Measurements from ENCODE around the gene SYTL2. TPM values are rescaled to one million over a fixed set of nuclear protein-coding genes. Genes with fewer than 3 reads are reported as not detected.

SYTL2 gene
- total and polyA plus RNA-seq, 8 donors = 2.5 to 12.2 (median 4.0) TPM

DNA sequence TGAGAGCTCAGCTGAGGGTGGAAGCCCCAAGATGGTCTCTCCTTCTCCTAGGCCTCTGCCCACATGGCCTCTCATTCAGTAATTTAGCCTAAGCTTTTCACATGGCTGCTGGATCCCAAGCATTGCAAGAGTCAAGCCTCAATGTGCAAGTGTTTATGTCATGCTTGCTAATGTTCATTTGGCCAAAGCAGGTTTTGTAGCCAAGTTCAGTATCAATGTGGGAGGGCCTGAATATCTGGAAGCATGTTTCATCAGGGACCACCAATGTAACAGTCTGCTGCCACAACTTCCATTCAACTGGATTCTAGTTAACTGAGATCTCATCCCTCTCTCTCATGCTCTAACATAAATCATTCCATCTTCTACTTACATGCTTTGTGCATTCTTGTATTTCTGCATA lies 8.5 kb upstream of the SYTL2 start:
- Histone ChIP-seq H3K27me3 (no peaks in the 10 kb centered on the region), H3K4me1 (peaks cover 0 to 8% (median 6%) of the 10 kb centered on the region in 3 donors), H3K9me3 (no peaks in the 10 kb centered on the region), H3K4me3 (no peak overlapping the region), H3K27ac (no peak overlapping the region), H3K36me3 (no peaks in the 10 kb centered on the region)
- intact Hi-C loops (cut with DNase I) = no loop called here
- no peak for FAIRE-seq
- TF ChIP-seq, protein P1, sequence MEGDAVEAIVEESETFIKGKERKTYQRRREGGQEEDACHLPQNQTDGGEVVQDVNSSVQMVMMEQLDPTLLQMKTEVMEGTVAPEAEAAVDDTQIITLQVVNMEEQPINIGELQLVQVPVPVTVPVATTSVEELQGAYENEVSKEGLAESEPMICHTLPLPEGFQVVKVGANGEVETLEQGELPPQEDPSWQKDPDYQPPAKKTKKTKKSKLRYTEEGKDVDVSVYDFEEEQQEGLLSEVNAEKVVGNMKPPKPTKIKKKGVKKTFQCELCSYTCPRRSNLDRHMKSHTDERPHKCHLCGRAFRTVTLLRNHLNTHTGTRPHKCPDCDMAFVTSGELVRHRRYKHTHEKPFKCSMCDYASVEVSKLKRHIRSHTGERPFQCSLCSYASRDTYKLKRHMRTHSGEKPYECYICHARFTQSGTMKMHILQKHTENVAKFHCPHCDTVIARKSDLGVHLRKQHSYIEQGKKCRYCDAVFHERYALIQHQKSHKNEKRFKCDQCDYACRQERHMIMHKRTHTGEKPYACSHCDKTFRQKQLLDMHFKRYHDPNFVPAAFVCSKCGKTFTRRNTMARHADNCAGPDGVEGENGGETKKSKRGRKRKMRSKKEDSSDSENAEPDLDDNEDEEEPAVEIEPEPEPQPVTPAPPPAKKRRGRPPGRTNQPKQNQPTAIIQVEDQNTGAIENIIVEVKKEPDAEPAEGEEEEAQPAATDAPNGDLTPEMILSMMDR (IDR thresholded peaks at IDR 0.05) = no peak
- ATAC-seq = no peak
- no peak for DNase-seq

DNA sequence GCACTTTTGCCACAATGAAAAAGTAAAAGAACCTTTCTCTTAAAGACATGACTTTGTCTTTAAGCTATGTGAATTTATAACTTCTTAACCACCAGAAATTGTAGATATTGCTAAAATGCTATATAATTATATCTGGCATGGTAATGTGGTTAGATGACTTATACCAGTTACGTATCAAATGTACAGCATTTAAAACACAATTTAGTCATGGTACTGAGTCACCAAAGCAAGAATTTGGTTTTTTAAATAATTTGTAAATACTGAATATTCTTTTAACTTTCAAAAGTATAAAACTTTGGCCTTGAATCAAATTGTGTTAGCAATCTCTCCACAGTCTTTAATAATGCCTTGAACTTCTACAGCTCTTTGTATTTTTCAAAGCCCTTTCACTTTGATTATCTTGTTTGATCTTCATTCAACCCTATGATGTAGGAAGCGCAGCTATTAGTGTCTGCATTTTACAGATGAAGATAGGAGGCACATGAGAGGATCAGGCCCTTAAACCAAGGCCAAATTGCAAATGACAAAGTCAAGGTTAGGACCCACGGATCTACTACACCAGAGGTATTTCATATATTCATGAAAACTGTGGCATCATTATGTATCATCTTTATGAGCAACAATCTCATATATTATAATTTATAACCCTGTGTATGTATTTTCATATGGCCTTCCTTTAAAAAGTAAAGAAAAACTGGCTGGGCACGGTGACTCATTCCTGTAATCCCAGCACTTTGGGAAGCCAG lies 4.4 kb upstream of the SYTL2 start:
- intact Hi-C loops (cut with DNase I) = no loop called here
- 79 to 81% methylated on average over 4 of the region's 4 CpGs for WGBS, 2 donors
- no peaks in the 10 kb centered on the region for H3K27me3 ChIP-seq
- no peak overlapping the region for H3K4me3 ChIP-seq
- H3K27ac ChIP-seq = no peak overlapping the region
- H3K9me3 ChIP-seq = no peaks in the 10 kb centered on the region
- no peak for FAIRE-seq
- no peaks in the 10 kb centered on the region for H3K36me3 ChIP-seq
- TF ChIP-seq, protein P1 (IDR thresholded peaks at IDR 0.05) = no peak
- no peaks in the 10 kb centered on the region for H3K4me1 ChIP-seq
- no peak for DNase-seq
- no peak for ATAC-seq

DNA sequence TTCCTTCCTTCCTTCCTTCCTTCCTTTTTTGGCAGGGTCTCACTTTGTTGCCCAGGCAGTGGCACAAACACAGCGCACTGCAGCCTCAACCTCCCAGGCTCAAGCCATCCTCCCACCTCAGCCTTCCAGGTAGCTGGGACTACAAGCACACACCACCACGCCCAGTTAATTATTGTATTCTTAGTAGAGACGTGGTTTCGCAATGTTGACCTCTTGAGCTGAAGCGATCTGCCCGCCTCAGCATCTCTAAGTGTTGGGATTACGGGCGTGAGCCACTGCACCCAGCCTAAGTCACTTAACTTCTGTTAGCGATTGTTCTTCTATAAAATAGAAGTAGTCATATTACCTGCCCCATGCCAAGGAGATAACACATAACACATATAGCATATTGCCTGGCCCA lies 2.8 kb upstream of the SYTL2 start:
- 92 to 93% methylated on average over 9 of the region's 9 CpGs for WGBS, 2 donors
- no peak for DNase-seq
- H3K27ac ChIP-seq = no peak overlapping the region

DNA sequence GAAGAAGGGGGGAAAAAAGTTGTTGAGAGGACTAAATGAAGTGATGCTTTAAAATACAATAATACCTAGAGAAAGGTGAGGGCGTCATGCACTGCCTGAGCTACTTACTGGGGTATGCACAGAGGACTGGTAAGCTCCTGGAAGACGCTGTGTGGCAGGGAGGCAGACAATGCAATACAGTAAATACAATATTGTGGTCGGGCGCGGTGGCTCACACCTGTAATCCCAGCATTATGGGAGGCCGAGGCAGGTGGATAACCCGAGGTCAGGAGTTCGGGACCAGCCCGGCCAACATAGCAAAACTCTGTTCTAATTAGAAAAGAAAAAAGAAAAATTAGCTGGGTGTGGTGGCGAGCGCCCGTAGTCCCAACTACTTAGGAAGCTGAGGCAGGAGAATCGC lies 683 bp upstream of the SYTL2 start:
- H3K27me3 ChIP-seq = no peaks in the 10 kb centered on the region
- no peaks in the 10 kb centered on the region for H3K4me1 ChIP-seq
- intact Hi-C loops (cut with DNase I) = no loop called here
- DNase-seq = peak in 1 of 6 donors; percentile 19
- 77 to 78% methylated on average over 13 of the region's 13 CpGs for WGBS, 2 donors
- no peak for ATAC-seq
- peak overlapping the region in 3 of 4 donors; percentile 48 to 64 (median 52) for H3K4me3 ChIP-seq
- no peak for FAIRE-seq
- H3K36me3 ChIP-seq = no peaks in the 10 kb centered on the region
- TF ChIP-seq, protein P1 (IDR thresholded peaks at IDR 0.05) = no peak
- H3K27ac ChIP-seq = no peak overlapping the region
- H3K9me3 ChIP-seq = no peaks in the 10 kb centered on the region

More for the DNA sequence above, 2.8 kb upstream of the SYTL2 start:
- intact Hi-C loops (cut with DNase I) = no loop called here
- Histone ChIP-seq H3K27me3 (no peaks in the 10 kb centered on the region), H3K4me1 (no peaks in the 10 kb centered on the region), H3K9me3 (no peaks in the 10 kb centered on the region), H3K36me3 (no peaks in the 10 kb centered on the region), H3K4me3 (no peak overlapping the region)
- FAIRE-seq = no peak
- ATAC-seq = no peak
- TF ChIP-seq, protein P1 (IDR thresholded peaks at IDR 0.05) = no peak

DNA sequence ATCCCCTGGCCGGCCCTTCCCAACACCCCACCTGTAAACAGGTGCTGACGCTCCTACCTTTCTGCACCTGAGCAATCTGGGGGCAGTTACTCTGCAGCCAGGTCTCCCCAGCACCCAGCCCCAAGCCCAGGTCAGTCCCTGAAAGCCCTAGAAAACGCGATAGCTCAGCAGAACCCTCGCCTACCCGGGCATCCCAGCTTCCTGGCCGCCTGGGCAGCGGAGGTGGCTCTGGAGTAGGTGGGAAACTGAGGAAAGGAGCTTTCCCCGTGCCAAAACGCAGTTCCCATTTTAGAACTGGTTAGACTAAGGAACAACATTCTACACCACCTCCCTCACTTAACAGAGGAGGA lies 445 bp downstream of the SYTL2 start:
- FAIRE-seq (no peak), ATAC-seq (peak in 3 of 4 donors; percentile 8 to 20 (median 18)), DNase-seq (peak in 2 of 6 donors; percentile 40 to 62)
- no peaks in the 10 kb centered on the region for H3K4me1 ChIP-seq
- no peaks in the 10 kb centered on the region for H3K9me3 ChIP-seq
- intact Hi-C loops (cut with DNase I) = no loop called here
- H3K36me3 ChIP-seq = no peaks in the 10 kb centered on the region
- TF ChIP-seq, protein P1 (IDR thresholded peaks at IDR 0.05) = no peak
- peak overlapping the region; percentile 48 to 64 (median 54) for H3K4me3 ChIP-seq
- H3K27ac ChIP-seq = no peak overlapping the region
- H3K27me3 ChIP-seq = no peaks in the 10 kb centered on the region
- WGBS, 2 donors = 8 to 10% methylated on average over 10 of the region's 10 CpGs
